K562 (cell line): Measurements from ENCODE around the gene MYO10. TPM values are rescaled to one million over a fixed set of nuclear protein-coding genes. Genes with fewer than 3 reads are reported as not detected.

ENCODE experiments used
- ATAC-seq: fragments of 200-7000 bp; cut with Tn5 transposase; 3 replicates; pipeline ENCODE4 v1.9.1; 2020; ENCODE audit warnings: moderate library complexity
- BruUV-seq: library from RNA; stranded (reverse); fragments of 400-500 nt; replicated peaks from 2 replicates; lab custom pipeline; 2021; lab: Mats Ljungman, UMichigan
- CTCF ChIA-PET: fragments of 300-600 bp; formaldehyde crosslinking; extraction: SDS; loops from one replicate; lab custom pipeline; 2021; ENCODE audit warnings: low intra/inter-chr PET ratio; lab: Yijun Ruan, JAX
- POLR2A ChIA-PET: fragments of 300-600, 350-650 bp; sonication (Branson Sonifier 250); formaldehyde crosslinking; extraction: SDS; loops from one replicate; lab custom pipeline; 2021; ENCODE audit warnings: antibody characterized with exemption, inconsistent platforms; lab: Yijun Ruan, JAX
- DNase-seq, 4 experiments: peaks; one replicate each; pipeline versions ENCODE4 v3.0.0 to v3.0.0-alpha.2; 2011 to 2018; ENCODE audit warnings: low spot score in 3 of 4, mixed read lengths in 3 of 4; ENCODE audit errors: extremely low read depth in 1 of 4
- FAIRE-seq: peaks from 2 replicates; lab custom pipeline; 2011; peaks lifted over from hg19 to GRCh38; lab: Jason Lieb, UNC
- H2AFZ ChIP-seq: 2 replicates; pipeline ENCODE4 v1.6.0; 2011; ENCODE audit warnings: low read depth, low read length, control low read depth, inconsistent platforms
- H3K27ac ChIP-seq: fragments of 200-600 bp; 3 replicates; pipeline ENCODE4 v1.8.0; 2011; ENCODE audit warnings: low read depth, mild to moderate bottlenecking, control low read depth, inconsistent platforms, low read length, moderate library complexity, mixed read lengths; ENCODE audit errors: extremely low read depth
- H3K27me3 ChIP-seq, 2 experiments: fragments of 300-600 bp in 1 of 2; 2 replicates in 1 of 2; 3 replicates in 1 of 2; pipeline versions ENCODE4 v1.6.0 to v1.8.0; 2011; ENCODE audit warnings: inconsistent platforms in 2 of 2, low read length in 2 of 2, mild to moderate bottlenecking in 1 of 2, mixed read lengths in 1 of 2, moderate library complexity in 1 of 2; ENCODE audit not compliant: control insufficient read depth in 2 of 2, insufficient read depth in 2 of 2
- H3K36me3 ChIP-seq: fragments of 300-600 bp; 3 replicates; pipeline ENCODE4 v1.8.0; 2011; ENCODE audit warnings: mild to moderate bottlenecking, low read length, inconsistent platforms; ENCODE audit not compliant: control insufficient read depth, insufficient read depth
- H3K4me1 ChIP-seq, 2 experiments: fragments of 200-600 bp in 1 of 2; replicated peaks in 1 of 2; 2 replicates in 1 of 2; 3 replicates in 1 of 2; pipeline versions ENCODE4 v1.5.1 to v1.8.0; 2011; ENCODE audit warnings: inconsistent platforms in 2 of 2, low read length in 2 of 2, mild to moderate bottlenecking in 1 of 2, mixed read lengths in 1 of 2, moderate library complexity in 1 of 2; ENCODE audit not compliant: control insufficient read depth in 2 of 2, insufficient read depth in 2 of 2
- H3K4me2 ChIP-seq: 2 replicates; pipeline ENCODE4 v1.6.1; 2011; ENCODE audit warnings: low read length, control low read depth, inconsistent platforms, mixed read lengths; ENCODE audit not compliant: insufficient read depth
- H3K4me3 ChIP-seq: fragments of 200-600 bp; sonication (generic), shearing (Covaris generic); 2 replicates; pipeline ENCODE4 v1.5.1; 2016; ENCODE audit warnings: control low read depth, inconsistent platforms
- H3K79me2 ChIP-seq: fragments of 200-600 bp; 3 replicates; pipeline ENCODE4 v1.8.0; 2011; ENCODE audit warnings: low read length, inconsistent platforms; ENCODE audit not compliant: control insufficient read depth, insufficient read depth
- H3K9ac ChIP-seq, 2 experiments: 2 replicates each; pipeline versions ENCODE4 v1.6.0 to v1.6.1; 2011; ENCODE audit warnings: low read depth in 2 of 2, low read length in 2 of 2, control low read depth in 1 of 2, inconsistent platforms in 1 of 2, mild to moderate bottlenecking in 1 of 2, mixed read lengths in 1 of 2; ENCODE audit not compliant: insufficient read depth in 1 of 2
- H3K9me1 ChIP-seq: one replicate; pipeline ENCODE4 v1.6.0; 2011; ENCODE audit warnings: inconsistent platforms, mild to moderate bottlenecking, low read length, moderate library complexity; ENCODE audit not compliant: control insufficient read depth, insufficient read depth
- H3K9me3 ChIP-seq: replicated peaks from 2 replicates; pipeline ENCODE4 v1.5.1; 2011; ENCODE audit warnings: low read depth, low read length, inconsistent platforms; ENCODE audit not compliant: control insufficient read depth, insufficient read depth
- H4K20me1 ChIP-seq: replicated peaks from 2 replicates; pipeline ENCODE4 v1.6.1; 2011; ENCODE audit warnings: low read length, inconsistent platforms, mixed read lengths; ENCODE audit not compliant: control insufficient read depth, insufficient read depth
- BRD4 ChIP-seq: fragments of 200-600 bp; sonication (generic); IDR thresholded peaks from 2 replicates; pipeline ENCODE4 v1.6.1; 2017; ENCODE audit warnings: inconsistent platforms
- FOSL1 ChIP-seq: fragments of 200-800 bp; sonication (Bioruptor generic); conservative IDR thresholded peaks from 2 replicates; pipeline ENCODE4 v1.6.1; 2016; ENCODE audit warnings: missing genetic modification characterization, missing compliant biosample characterization
- ZBTB12 ChIP-seq: fragments of 250-450 bp; sonication (Bioruptor Pico); IDR thresholded peaks from 2 replicates; pipeline ENCODE4 v1.4.0; 2020
- ZBTB17 ChIP-seq: fragments of 450-650 bp; formaldehyde crosslinking; IDR thresholded peaks from 2 replicates; pipeline ENCODE4 v1.4.0; 2020; ENCODE audit warnings: mild to moderate bottlenecking
- WGBS: fragments of 100-300 bp; shearing (Covaris generic); methylation state at CpG from one replicate; pipeline ENCODE4 v1.1.6; 2016; ENCODE audit warnings: low coverage, mixed read lengths; ENCODE audit not compliant: insufficient coverage; ENCODE audit errors: missing lambda C conversion rate; 5-methylcytosine and 5-hydroxymethylcytosine counted together
- in situ Hi-C: fragments of 300-500 bp; cut with MboI; formaldehyde crosslinking; loops from 4 replicates; pipeline ENCODE4 v1.15.0; 2018; ENCODE audit warnings: inconsistent platforms, mixed read lengths
- intact Hi-C: fragments of 100-400 bp; cut with micrococcal nuclease; formaldehyde crosslinking; loops from 2 replicates; pipeline ENCODE4 v1.14.2; 2022
- polyA plus RNA-seq, 8 experiments: library from polyadenylated mRNA; depleted of rRNA in 4 of 8; stranded (reverse) in 5 of 8; unstranded in 3 of 8; fragments of >200 nt; fragmentation: Nextera tagmentation in 2 of 8; fragmentation: Illumina TruSeq in 1 of 8; extraction: Ambion mirVana in 2 of 8; extraction: Trizol in 1 of 8; gene quantifications; 2 replicates each; pipeline versions ENCODE4 v1.2.1 to v1.2.3, GENCODE V29; 2011 to 2014; ENCODE audit warnings: inconsistent platforms in 1 of 8, missing spikeins in 1 of 8
- total RNA-seq, 7 experiments: library from RNA; depleted of rRNA in 6 of 7; stranded (reverse); fragments of >200 nt in 6 of 7; fragmentation: Illumina TruSeq in 2 of 7; extraction: Trizol in 2 of 7; gene quantifications; 2 replicates each; pipeline versions ENCODE4 v1.2.1 to v1.2.3, GENCODE V29; 2011 to 2021; ENCODE audit warnings: low replicate concordance in 1 of 7

MYO10 gene
- total and polyA plus RNA-seq, 9 of the 15 experiments (the other 6 are each of a cell fraction or from before 2014, with no cell fraction given), result 0.04 to 0.24 TPM; not detected in 7

GRCh38 chr5:16983972-16984371, 47.9 kb upstream of the MYO10 start (continued):
- TF ChIP-seq ZBTB12 (CRISPR knock-in tag), result no peak
- TF ChIP-seq FOSL1, result no peak
- TF ChIP-seq, all 486 proteins: peak for 0

GRCh38 chr5:16983022-16983639, 47.0 kb upstream of the MYO10 start:
- no peaks in the 10 kb centered on the region for H3K36me3 ChIP-seq
- H3K4me2 ChIP-seq, result no peak overlapping the region
- no TSS peak for BruUV-seq
- intact Hi-C loops (no loop called here), in situ Hi-C loops (no loop called here)
- H4K20me1 ChIP-seq, result no peaks in the 10 kb centered on the region
- no peaks in the 10 kb centered on the region for H3K4me1 ChIP-seq
- H3K9ac ChIP-seq, result no peak overlapping the region
- no peak overlapping the region for H3K4me3 ChIP-seq
- no peak overlapping the region for H3K27ac ChIP-seq
- TF ChIP-seq BRD4 (no peak), ZBTB17 (CRISPR knock-in tag) (no peak)
- H3K9me1 ChIP-seq, result no peaks in the 10 kb centered on the region
- no peaks in the 10 kb centered on the region for H3K9me3 ChIP-seq
- FAIRE-seq (peak; percentile 19), DNase-seq (no peak), ATAC-seq (no peak)
- no peaks in the 10 kb centered on the region for H3K27me3 ChIP-seq
- ChIA-PET POLR2A (no interaction called here), CTCF (no interaction called here)
- H3K79me2 ChIP-seq, result no peaks in the 10 kb centered on the region
- no peak overlapping the region for H2AFZ ChIP-seq
- WGBS, result under 1% methylated on average over 9 of the region's 9 CpGs
